Endodermal cell (in vitro differentiated cells): ENCODE results near the gene ST6GAL1. TPM values are rescaled to one million over a fixed set of nuclear protein-coding genes. Genes with fewer than 3 reads are reported as not detected.

Source experiments
- DNase-seq: peaks from one replicate; pipeline ENCODE4 v3.0.0-alpha.2; 2017
- H3K27ac ChIP-seq: 2 replicates; pipeline ENCODE4 v1.5.1; 2013; ENCODE audit warnings: mild to moderate bottlenecking, low read depth, low read length, moderate library complexity
- H3K27me3 ChIP-seq: 2 replicates; pipeline ENCODE4 v1.6.1; 2013; ENCODE audit warnings: mild to moderate bottlenecking, low read length, moderate library complexity; ENCODE audit not compliant: insufficient read depth, control insufficient read depth, poor library complexity, severe bottlenecking
- H3K36me3 ChIP-seq: 2 replicates; pipeline ENCODE4 v1.7.0; 2013; ENCODE audit warnings: mild to moderate bottlenecking, low read length, moderate library complexity; ENCODE audit not compliant: control insufficient read depth, insufficient read depth
- H3K4me1 ChIP-seq: one replicate; pipeline ENCODE4 v1.7.0; 2013; ENCODE audit warnings: low read length; ENCODE audit not compliant: control insufficient read depth, insufficient read depth
- H3K4me3 ChIP-seq: 2 replicates; pipeline ENCODE4 v1.5.1; 2013; ENCODE audit warnings: mild to moderate bottlenecking, low read length, moderate library complexity
- H3K9ac ChIP-seq: 2 replicates; pipeline ENCODE4 v1.6.1; 2013; ENCODE audit warnings: mild to moderate bottlenecking, low read length, moderate library complexity; ENCODE audit not compliant: poor library complexity, severe bottlenecking; ENCODE audit errors: extremely low read depth
- H3K9me3 ChIP-seq: 2 replicates; pipeline ENCODE4 v1.6.1; 2013; ENCODE audit warnings: mild to moderate bottlenecking, low read length, moderate library complexity; ENCODE audit not compliant: control insufficient read depth
- H3K27ac Mint-ChIP-seq: 2 replicates; pipeline ENCODE4 v1.8.0; 2020; ENCODE audit warnings: mixed read lengths
- H3K27me3 Mint-ChIP-seq: 2 replicates; pipeline ENCODE4 v1.8.0; 2021; ENCODE audit warnings: mild to moderate bottlenecking, mixed read lengths; ENCODE audit not compliant: insufficient read depth
- H3K36me3 Mint-ChIP-seq: 2 replicates; pipeline ENCODE4 v1.8.0; 2020; ENCODE audit warnings: low read depth, mixed read lengths
- H3K4me1 Mint-ChIP-seq: 2 replicates; pipeline ENCODE4 v1.8.0; 2020; ENCODE audit warnings: mixed read lengths
- H3K4me3 Mint-ChIP-seq: 2 replicates; pipeline ENCODE4 v1.8.0; 2020; ENCODE audit warnings: mild to moderate bottlenecking, moderate library complexity, mixed read lengths
- H3K9me3 Mint-ChIP-seq: 2 replicates; pipeline ENCODE4 v1.8.0; 2020; ENCODE audit warnings: mild to moderate bottlenecking, mixed read lengths
- CTCF ChIP-seq: fragments of 200-600 bp; sonication (generic); conservative IDR thresholded peaks from 2 replicates; pipeline ENCODE4 v1.5.0; 2021; ENCODE audit warnings: antibody characterized with exemption, mild to moderate bottlenecking
- WGBS, 2 experiments: methylation state at CpG; one replicate each; pipeline versions ENCODE4 v1.1.5 to v1.1.7; 2013; ENCODE audit warnings: missing lambda C conversion rate in 2 of 2, mixed read lengths in 1 of 2; ENCODE audit not compliant: insufficient coverage in 1 of 2, insufficient read length in 1 of 2; 5-methylcytosine and 5-hydroxymethylcytosine counted together
- total RNA-seq, 2 donors: library from RNA; stranded (reverse); fragmentation: NEBNext Ultra II Directional in 1 of 2; extraction: Animal tissue kit (Norgen Biotek cat#: 25700) in 1 of 2; gene quantifications; 2 replicates in 1 of 2; 3 replicates in 1 of 2; pipeline ENCODE4 v1.2.1, GENCODE V29; 2021

The ST6GAL1 gene
- total RNA-seq, 2 donors from 2014 or later, result 79.3 to 82.4 TPM

GRCh38 chr3:186980989-186981388, 50.7 kb downstream of the ST6GAL1 start:
- Histone ChIP-seq H3K36me3 (peaks cover 53% of the 10 kb centered on the region), H3K27me3 (no peaks in the 10 kb centered on the region), H3K9me3 (no peaks in the 10 kb centered on the region), H3K4me3 (no peak overlapping the region), H3K9ac (no peak overlapping the region), H3K27ac (no peak overlapping the region), H3K4me1 (peaks cover 10% of the 10 kb centered on the region)
- no peak for TF ChIP-seq CTCF
- Mint-ChIP-seq H3K36me3 (peaks cover 62% of the 10 kb centered on the region), H3K4me3 (no peak overlapping the region), H3K4me1 (peaks cover 15% of the 10 kb centered on the region), H3K9me3 (no peaks in the 10 kb centered on the region), H3K27ac (no peak overlapping the region), H3K27me3 (no peaks in the 10 kb centered on the region)
- DNase-seq, result no peak
- WGBS, 2 experiments, result 93 to 100% methylated on average over 1 to 2 of the region's 2 CpGs

- Histone ChIP-seq H3K36me3 (peaks cover 39% of the 10 kb centered on the region), H3K4me1 (peaks cover 7% of the 10 kb centered on the region), H3K9ac (no peak overlapping the region), H3K27me3 (no peaks in the 10 kb centered on the region), H3K4me3 (peak overlapping the region; percentile 6), H3K27ac (no peak overlapping the region), H3K9me3 (no peaks in the 10 kb centered on the region)
- Mint-ChIP-seq H3K27ac (no peak overlapping the region), H3K4me3 (no peak overlapping the region), H3K4me1 (peaks cover 14% of the 10 kb centered on the region), H3K36me3 (peaks cover 51% of the 10 kb centered on the region), H3K9me3 (no peaks in the 10 kb centered on the region), H3K27me3 (no peaks in the 10 kb centered on the region)
- no peak for TF ChIP-seq CTCF
- 87 to 89% methylated on average over 3 to 4 of the region's 4 CpGs for WGBS, 2 experiments
- DNase-seq, result no peak
Observed at GRCh38 chr3:186983659-186984058, 53.3 kb downstream of the ST6GAL1 start.

GRCh38 chr3:186984064-186984463, 53.7 kb downstream of the ST6GAL1 start:
- no peak overlapping the region for H3K9ac ChIP-seq
- H3K4me3 Mint-ChIP-seq, result no peak overlapping the region
- no peak overlapping the region for H3K27ac ChIP-seq
- TF ChIP-seq CTCF, result no peak
- no peak for DNase-seq
- H3K4me1 Mint-ChIP-seq, result peaks cover 17% of the 10 kb centered on the region
- 93 to 98% methylated on average over 6 of the region's 6 CpGs for WGBS, 2 experiments
- H3K36me3 Mint-ChIP-seq, result peaks cover 49% of the 10 kb centered on the region
- no peaks in the 10 kb centered on the region for H3K9me3 Mint-ChIP-seq
- H3K27me3 Mint-ChIP-seq, result no peaks in the 10 kb centered on the region
- no peaks in the 10 kb centered on the region for H3K9me3 ChIP-seq
- H3K27me3 ChIP-seq, result no peaks in the 10 kb centered on the region
- H3K36me3 ChIP-seq, result peaks cover 36% of the 10 kb centered on the region
- H3K4me3 ChIP-seq, result no peak overlapping the region
- H3K4me1 ChIP-seq, result peaks cover 7% of the 10 kb centered on the region
- no peak overlapping the region for H3K27ac Mint-ChIP-seq
